Islet of Langerhans (tissue), 1 donor: ENCODE results near the gene PCID2.

Experiments used
- FAIRE-seq: peaks from one replicate; lab custom pipeline; 2011; peaks lifted over from hg19 to GRCh38; lab: Jason Lieb, UNC

PCID2 gene

DNA sequence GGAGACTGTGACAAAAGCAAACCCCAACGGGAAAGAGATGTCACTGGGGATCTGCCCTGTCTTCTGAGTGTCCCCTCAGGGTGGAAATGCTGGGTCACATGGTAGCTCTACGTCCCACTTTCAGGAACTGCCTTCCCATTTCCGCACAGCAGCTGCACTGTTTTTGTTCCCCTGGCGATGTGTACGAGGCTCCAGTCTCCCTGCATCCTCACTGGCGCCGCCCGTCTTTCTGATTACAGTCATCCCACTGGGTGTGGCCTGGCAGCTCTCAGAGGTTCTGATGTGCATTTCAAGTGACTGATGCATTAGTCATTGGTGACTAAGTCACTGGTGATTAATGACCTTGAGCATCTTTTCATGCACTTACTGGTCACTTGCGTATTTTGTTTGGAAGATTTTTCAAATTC lies 21.2 kb downstream of the PCID2 start:
- no peak for FAIRE-seq

DNA sequence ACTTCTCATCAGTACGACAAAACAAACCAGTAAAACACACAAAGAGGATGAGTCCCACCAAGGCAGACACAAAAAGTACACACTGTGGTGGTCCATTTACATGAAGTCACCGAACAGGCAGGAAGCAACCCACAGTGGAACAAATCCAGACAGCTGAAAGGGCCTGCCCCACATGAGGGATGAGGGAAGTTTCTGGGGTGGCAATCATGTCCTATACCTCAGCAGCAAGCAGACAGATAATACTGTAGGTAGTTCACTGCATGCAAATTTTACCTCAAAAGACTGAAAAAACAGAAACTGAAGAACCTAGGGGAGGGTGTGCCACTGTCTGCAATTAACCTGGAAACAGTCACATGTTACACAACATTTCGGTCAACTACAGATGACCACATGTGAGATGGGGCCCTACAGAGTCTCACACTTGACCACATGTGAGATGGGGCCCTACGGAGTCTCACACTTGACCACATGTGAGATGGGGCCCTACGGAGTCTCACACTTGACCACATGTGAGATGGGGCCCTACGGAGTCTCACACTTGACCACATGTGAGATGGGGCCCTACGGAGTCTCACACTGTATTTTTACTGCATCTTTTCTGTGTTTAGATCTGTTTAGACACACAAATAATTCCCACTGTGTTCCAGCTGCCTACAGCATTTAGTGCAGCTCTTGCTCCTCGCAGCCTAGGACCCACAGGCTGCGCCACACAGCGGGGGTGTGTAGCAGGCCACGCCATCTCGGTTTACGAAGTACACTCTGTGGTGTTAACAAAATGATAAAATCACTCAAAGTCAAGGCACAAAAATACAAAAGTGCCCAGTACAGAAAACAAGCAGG lies 22.2 kb downstream of the PCID2 start:
- no peak for FAIRE-seq

DNA sequence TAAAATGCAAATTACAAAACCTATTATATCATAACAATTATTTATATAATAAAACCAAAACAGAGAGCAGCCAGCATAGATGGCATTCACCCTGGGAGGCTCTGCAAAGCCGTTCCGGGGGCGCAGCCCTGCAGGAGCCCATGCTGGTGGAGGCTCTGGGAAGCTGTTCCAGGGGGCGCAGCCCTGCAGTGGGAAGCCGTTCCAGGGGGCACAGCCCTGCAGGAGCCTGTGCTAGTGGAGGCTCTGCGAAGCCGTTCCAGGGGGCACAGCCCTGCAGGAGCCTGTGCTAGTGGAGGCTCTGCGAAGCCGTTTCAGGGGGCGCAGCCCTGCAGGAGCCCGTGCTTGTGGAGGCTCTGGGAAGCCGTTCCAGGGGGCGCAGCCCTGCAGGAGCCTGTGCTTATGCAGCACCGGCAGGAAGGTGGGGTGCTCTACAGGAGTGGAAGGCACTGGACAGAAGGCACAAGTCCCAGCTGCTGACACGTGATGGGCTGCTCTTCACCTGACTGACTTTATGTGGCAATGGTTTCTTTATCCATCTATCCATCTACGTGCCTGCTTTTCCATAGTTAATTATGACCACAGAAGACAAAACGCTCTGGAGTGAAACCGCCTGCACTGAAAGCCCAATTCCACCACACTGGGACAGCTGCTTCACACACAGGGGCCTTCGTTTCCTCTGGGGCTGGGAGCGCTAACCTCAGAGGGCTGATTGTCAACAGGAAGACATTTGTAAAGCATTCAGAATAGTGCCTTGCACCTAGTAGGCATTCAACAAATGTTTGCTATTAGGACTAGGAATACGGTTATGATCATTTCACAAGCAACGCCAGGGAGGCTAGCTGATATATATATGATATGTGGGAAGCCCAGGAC lies 23.7 kb downstream of the PCID2 start:
- no peak for FAIRE-seq

DNA sequence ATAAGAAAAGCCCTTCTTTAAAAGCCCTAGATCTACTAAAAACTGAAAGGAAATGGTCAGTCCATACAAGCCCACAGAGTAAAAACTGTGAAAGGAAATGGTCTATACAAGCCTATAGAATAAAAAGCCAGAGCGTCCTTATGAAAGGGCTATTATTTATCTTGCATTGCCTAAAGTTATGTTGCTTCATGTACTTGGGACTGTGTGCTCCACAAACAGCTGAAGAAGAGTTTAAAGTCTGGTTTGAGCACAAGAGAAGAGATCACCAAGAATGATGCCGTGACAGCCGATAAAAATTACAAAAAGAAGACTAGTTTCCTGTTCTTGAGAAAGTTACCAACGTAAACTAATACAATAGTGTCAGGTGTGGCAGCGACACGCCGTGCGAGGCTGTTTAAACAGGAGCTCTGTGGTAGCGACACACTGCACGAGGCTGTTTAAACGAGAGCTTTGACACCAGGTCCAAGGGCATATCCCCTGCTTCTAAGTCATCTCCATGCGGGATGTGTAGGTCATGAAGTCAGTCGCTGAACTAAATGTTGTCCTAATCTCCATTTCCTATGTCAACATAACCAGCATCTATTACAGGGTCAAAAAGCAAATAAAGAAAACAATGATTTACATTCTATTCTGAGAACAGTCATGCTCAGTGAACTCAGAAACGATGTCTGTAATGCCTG lies 24.9 kb downstream of the PCID2 start:
- FAIRE-seq, result no peak

DNA sequence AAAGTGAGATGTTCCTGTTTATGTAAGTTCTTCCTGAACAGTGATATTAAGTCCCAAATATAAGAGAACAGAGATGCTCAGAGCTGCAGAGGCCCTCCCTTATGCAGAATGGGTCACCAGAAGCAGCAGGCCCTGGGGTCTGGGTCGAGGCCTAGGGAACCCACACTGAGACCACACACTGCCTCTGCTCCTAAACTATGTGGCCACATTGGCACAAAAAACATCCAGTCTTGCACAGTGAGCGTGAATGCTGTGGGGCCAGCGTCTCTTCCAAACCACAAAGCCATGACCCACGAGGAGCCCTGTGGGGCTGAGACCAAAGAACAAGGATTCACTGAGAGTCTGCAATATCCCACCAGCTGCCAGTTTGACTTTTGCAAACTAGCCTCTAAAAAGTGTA lies 26.4 kb downstream of the PCID2 start:
- FAIRE-seq, result no peak

DNA sequence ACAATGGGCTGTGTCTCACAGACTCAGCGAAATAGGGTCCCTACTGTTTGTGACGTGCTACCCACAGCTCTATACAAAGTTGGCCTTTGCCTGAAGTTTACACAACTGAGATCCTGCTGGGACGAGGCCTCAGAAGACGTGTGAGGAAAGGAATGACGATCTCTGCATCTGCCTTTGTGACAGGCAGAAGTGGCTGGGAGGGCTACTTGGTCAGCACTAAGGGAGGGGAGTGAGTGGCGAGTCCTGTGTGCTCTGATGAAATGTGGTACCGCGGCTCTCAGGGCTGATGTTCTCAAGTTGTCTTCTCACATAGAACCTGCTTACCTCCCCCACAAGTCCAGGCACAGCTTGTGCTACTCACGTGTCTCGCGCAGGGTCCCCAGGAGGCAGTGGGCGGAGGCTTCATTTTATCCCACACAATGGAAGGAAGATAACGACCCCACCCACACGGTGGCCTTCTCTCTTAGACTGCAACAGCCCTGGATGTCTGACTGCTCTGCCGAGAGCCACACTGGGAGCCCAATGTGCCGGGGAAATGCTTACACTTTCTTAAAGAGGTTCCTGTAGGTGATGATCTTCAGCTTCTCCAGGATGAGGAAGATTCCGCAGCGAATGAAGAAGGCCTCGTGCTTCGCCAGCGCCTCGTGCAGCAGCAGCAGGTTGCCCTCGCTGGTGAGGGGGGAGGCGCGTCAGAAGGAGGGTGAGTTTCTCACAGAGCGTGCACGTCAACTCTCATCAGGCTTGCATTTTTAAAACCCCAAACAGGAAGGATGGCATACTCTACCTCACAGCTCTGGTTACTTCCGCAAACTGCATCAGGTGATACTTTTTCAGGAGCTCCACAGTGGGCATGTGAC lies 28.9 kb downstream of the PCID2 start:
- no peak for FAIRE-seq

DNA sequence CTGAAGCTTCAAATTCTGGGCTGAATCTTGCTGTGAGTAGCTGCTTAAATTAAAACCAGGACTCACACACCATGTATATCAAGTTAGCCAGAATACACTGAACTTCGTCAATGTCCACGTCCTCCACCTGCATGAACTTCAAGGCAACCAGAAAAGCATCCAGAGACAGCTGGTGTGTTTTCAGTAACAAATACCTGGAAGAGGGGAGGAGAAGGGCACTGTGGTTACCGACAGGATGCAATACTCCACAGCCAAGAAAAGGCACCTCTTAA lies 29.6 kb downstream of the PCID2 start:
- FAIRE-seq, result no peak

DNA sequence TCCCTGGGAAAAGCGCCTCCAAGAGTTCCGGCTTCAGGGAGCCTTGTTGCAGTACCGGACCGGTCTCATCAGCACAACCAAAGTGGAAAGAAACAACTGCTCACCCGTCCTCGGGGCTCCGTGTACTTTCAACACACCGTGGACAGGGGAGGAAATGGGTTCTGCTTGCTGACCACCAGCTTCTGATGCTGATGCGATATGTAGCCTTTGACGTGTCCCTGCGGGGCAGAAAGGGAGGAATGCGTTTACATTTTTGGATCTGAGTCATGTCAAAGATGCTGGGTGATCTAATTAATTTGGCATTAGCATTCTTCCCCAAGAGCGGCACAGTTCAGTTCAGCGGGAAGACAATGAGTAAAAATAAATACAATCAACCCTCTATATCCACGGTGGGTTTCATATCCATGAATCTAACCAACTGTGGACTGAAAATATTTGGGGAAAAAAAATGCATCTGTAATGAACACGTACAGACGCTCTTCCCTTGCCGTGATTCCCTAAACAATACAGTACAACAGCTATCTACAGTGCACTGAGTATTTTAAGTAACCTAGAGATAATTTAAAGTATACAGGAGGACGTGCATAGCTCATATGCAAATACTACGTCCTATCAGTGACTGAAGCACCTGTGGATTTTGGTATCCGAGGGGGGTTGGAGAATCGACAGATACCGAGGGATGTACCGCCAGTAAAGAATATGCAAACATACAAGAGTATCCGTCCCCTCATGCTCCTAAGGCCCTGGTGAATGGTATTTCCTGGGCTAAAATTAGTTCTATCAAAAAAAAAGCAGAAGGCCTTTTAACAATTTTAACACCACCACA lies 30.2 kb downstream of the PCID2 start:
- no peak for FAIRE-seq

DNA sequence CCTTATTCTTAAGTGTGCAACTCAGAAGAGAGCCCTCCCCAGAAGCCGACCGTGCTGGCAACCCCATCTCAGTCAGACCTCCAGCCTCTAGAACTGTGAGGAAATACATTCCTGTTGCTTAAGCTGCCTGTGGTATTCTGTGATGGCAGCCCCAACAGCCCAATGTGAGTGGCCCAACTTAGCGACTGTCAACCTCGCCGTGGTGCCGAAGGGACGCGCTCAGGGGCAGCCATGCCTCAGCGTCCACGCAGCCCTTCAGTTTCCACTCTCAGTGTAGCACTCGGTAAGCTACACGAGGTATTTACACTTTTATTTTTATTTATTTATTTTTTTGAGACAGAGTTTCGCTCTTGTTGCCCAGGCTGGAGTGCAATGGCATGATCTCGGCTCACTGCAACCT lies 31.6 kb downstream of the PCID2 start:
- FAIRE-seq, result no peak

DNA sequence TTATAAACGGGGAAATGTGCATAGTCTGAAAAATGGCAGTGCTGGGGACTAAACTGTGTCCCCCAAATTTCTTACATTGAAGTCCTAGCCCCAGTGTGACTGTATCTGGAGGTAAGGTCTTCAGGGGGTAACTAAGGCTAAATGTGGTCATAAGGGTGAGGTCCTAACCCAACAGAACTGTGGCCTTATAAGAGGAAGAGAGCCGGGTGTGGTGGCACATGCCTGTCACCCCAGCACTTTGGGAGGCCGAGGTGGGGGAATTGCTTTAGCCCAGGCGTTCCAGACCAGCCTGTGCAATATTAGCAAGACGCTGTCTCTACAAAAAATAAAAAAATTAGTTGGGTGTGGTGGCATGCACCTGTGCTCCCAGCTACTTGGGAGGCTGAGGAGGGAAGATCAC lies 32.2 kb downstream of the PCID2 start:
- no peak for FAIRE-seq

DNA sequence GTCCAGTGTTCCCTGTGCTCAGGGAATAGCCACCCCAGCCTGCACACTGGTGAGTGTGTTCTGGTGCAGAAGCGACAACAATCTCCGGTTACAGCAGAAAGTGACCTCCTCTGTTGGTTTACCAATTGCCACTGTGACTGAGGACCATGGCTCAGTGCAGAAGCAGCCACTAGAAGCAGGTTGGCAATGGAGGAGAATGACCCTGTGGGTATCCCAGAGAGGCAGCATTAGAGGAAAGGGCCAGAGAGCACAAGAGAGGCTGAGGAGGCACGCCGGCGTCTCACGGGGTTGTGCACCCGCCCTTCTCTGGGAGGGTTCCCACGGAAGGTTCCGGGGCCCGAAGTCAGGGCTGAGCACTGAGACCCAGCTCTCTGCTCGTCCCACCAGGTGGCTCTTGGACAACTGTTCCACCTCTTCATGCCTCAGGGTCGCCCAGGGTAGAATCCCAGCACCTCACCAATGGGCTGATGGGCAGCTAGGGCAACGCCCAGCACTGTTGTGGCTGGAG lies 36.0 kb downstream of the PCID2 start:
- FAIRE-seq, result no peak

DNA sequence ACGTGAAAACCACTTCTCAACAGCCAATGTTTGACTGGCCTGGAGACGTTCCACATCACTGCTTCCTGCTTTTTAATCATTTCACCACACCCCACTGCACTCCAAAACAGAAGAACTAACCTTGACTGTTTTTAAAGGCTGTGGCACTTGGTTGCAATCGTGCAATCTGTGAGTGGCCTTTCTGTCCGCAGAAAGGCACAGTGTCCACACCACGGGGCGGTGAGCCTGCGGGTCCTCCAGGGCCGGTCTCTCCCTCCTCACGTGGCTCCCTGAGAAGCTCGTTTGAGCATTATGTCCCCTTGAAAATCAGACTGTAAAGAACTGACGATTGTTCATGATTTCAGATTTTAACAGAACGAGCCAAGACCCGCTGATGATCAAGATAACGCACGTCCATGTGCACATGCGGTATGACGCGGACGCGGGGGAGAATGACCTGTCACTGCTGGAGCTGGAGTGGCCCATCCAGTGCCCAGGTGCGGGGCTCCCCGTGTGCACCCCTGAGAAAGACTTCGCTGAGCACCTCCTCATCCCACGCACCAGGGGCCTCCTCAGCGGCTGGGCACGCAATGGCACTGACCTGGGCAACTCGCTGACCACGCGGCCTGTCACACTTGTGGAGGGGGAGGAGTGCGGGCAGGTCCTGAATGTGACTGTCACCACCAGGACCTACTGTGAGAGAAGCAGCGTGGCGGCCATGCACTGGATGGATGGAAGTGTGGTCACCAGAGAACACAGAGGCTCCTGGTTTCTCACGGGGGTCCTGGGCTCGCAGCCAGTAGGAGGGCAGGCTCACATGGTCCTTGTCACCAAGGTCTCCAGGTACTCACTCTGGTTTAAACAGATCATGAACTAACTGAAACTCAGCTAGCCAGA lies 37.0 kb downstream of the PCID2 start:
- FAIRE-seq, result no peak

DNA sequence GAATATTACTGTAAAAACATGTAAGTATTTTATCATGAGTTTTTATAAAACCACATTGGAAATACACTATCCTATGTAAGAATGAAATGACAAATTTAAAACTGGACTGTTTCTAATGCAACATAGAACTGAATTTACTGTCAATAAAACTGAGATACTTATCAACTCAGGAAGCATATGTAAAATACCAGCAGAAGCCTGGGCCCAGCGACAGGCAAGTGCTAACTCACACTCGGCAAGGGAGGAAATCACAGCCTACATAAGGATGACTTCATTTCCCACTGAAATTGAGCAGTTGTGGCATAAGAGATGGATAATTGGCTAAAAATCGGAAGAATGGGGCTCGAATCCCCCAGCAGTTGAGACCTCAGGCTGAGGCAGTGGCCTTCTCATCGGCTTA lies 38.0 kb downstream of the PCID2 start:
- no peak for FAIRE-seq

DNA sequence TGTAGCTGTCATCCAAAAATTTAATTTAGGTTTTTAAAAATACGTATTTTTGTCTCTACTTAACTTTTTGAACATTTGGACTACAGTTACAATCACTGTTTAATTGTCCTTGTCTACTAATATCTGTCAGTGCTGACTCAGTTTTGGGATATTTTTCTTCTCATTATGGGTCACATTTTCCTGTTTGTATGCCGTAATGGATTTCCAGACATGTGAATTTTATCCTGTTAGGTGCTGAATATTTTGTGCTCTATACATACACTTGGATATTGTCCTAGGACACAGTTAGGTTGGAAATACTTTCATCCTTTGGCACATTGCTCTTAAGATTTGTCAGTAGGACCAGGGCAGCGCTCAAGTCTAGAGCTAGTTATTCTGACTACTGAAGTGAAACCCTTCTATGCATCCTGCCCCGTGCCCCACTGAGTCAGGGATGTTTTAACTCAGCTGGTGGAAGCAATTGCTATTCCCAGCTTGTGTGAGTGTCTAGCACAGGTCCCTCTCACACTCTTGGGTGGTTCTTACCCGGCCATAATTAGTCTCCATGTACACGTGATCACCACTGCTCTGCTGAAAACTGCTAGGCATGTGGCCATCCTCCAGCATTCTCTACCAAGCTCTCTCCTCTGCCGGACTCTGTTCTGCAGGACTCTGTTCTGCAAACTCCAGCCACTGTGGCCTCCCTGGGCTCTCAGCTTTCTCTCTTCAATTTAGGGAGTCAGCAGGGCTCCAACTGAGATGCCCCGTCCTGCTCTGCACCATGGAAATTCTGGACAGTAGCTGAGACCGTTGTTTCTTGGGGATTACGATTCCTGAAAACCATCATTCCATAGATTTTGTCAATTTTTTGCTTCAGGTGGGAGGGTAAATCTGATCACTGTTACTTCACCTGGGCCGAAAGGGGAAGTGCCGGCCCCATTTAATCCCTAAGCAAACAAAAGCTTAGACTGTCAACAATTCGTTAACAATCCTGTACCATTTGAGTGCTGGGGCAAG lies 38.9 kb downstream of the PCID2 start:
- FAIRE-seq, result no peak

DNA sequence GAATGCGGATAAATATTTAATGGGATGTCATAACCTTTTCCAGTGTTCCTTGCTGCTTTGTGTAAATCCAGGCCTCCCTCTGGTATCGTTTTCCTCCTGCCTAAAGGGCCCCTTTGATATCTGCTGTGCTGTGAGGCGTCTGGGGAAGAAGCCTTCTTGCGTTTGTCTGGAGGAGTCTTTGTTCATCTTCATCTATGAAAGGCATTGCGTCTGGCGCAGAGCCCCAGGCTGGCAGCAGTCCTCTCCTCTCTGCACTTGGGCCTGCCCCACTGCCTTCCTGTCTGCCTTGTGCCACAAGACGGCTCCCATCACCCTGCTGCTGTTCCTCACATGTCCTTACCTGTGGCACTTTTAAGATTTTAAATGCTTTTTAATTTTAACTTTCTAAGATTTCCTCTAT lies 40.3 kb downstream of the PCID2 start:
- FAIRE-seq, result no peak

DNA sequence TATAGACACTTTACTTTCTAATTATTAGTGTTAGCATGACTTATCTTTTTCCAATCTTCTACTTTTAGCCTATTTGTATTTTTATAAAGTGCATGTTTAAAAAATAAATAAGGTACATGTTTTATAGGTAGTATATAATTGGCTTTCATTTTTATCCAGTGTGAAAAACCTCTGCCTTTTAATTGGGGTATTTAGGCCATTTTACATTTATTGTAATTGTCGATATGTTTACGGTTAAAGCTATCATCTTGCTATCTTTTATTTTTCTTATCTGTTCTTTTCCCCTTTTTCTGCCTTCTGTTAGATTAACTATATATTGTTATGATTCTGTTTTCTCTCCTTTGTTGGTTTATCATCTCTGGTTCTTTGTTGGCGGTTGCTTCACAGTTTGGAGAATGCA lies 40.9 kb downstream of the PCID2 start:
- no peak for FAIRE-seq

DNA sequence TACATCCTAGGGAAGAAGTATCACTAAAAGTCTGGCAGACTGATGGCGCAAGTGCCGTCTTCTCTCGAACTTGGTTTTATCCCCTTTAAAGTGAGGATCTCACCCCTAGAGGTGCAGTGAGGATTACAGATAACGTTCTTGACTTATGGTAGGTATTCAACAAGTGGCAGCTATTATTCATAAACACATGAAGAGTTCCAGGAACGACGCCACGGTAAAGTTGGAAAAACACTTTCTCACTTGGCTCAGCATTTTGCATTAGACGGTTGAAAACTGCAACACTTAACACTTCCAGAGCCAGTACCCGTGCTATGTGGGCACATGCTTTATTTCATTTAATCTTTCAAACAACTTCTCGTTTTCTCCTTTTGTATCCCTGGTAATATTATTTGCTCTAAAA lies 41.3 kb downstream of the PCID2 start:
- FAIRE-seq, result no peak

DNA sequence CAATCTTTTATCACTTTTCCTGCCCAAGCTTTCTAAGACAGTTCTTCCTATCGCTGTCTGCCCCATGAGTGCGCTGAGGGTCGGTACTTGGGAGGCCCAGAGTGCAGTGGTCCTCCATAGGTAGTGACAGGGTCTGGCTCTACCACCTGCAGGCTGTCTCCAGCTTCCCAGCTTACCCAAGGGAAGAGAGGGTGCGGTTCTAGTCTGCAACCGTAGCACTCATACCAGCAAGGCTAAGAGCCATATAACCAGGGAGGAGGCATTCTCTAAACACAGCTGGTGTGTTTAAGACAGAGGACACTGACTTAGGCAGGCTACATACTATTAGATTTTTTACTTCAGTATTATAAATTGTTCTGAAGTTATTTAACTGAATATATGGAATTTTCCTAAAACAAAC lies 41.8 kb downstream of the PCID2 start:
- no peak for FAIRE-seq

DNA sequence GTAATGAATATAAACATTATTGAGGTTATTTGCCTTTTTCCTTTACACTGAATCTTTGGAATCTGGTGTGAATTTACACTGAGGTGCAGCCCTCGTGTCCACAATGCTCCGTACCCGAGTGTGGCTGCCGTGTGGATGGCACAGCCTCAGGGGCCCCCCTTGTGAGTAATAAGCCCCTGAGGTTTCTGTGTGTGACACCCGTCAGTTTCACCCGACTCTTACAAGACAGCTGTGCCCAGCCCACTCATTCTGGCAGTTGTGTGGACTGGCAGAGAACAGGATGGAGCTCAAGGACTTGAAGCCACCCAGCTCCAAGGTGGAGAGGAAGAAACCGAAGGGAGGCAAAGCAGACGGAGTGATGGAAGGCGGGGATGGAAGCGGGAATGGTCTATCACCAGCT lies 42.2 kb downstream of the PCID2 start:
- no peak for FAIRE-seq
